ENCODE measurements around the gene OR5K1. TPM values are rescaled to one million over a fixed set of nuclear protein-coding genes. Genes with fewer than 3 reads are reported as not detected.
A peak's percentile ranks its signal among the peaks of the same experiment; 100 is the strongest.

The OR5K1 gene
- total RNA-seq, 1 experiment from 2014 or later = not detected

DNA sequence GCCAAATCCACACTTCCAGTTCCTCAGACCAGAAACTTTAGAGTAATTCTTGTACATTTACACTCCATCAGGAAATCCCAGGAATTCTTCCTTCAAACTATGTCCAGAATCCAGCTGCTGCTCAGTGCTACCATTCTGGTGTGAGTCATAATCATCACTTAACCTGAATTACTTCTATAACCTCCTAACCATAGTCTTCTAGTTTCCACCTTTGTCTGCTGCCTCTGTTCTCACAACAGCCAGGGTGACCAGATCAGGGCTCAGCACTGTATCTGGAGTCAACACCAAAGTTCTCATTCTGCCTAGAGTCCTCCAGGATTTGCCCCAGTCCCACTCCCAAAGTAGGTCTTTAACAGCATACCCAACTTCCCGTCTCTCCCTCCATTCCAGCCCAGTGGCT lies 56.4 kb downstream of the OR5K1 start:
- in situ Hi-C loops (cut with HindIII; ENCODE audit: low pct_unique_long_range_greater_than_20kb, low sequenced_read_pairs) (no loop called here), intact Hi-C loops (cut with micrococcal nuclease; ENCODE audit: unreplicated experiment) (no loop called here)
- no peaks in the 10 kb centered on the region for H3K9me3 ChIP-seq (ENCODE audit: control insufficient read depth, insufficient read depth, low read depth, low read length)
- no peaks in the 10 kb centered on the region for H3K27me3 ChIP-seq (ENCODE audit: control insufficient read depth, insufficient read depth, low read length)
- no peak for DNase-seq (ENCODE audit: low read depth, low spot score)
- H3K27ac ChIP-seq (ENCODE audit: low read length) = no peak overlapping the region
- POLR2A ChIA-PET = no interaction called here
- H3K4me1 ChIP-seq (ENCODE audit: control insufficient read depth, insufficient read depth, low read length) = peaks cover 13% of the 10 kb centered on the region
- CTCF ChIA-PET = no interaction called here
- ATAC-seq = no peak
- TF ChIP-seq, protein P1, sequence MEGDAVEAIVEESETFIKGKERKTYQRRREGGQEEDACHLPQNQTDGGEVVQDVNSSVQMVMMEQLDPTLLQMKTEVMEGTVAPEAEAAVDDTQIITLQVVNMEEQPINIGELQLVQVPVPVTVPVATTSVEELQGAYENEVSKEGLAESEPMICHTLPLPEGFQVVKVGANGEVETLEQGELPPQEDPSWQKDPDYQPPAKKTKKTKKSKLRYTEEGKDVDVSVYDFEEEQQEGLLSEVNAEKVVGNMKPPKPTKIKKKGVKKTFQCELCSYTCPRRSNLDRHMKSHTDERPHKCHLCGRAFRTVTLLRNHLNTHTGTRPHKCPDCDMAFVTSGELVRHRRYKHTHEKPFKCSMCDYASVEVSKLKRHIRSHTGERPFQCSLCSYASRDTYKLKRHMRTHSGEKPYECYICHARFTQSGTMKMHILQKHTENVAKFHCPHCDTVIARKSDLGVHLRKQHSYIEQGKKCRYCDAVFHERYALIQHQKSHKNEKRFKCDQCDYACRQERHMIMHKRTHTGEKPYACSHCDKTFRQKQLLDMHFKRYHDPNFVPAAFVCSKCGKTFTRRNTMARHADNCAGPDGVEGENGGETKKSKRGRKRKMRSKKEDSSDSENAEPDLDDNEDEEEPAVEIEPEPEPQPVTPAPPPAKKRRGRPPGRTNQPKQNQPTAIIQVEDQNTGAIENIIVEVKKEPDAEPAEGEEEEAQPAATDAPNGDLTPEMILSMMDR (IDR thresholded peaks at IDR 0.05) = no peak
- no TSS peak for BruUV-seq (replicated peaks)
- no peak overlapping the region for H3K4me3 ChIP-seq (ENCODE audit: low read depth in 2 of 2, low read length in 2 of 2)
- peaks cover 60% of the 10 kb centered on the region for H3K36me3 ChIP-seq (ENCODE audit: control insufficient read depth, insufficient read depth, low read length)

DNA sequence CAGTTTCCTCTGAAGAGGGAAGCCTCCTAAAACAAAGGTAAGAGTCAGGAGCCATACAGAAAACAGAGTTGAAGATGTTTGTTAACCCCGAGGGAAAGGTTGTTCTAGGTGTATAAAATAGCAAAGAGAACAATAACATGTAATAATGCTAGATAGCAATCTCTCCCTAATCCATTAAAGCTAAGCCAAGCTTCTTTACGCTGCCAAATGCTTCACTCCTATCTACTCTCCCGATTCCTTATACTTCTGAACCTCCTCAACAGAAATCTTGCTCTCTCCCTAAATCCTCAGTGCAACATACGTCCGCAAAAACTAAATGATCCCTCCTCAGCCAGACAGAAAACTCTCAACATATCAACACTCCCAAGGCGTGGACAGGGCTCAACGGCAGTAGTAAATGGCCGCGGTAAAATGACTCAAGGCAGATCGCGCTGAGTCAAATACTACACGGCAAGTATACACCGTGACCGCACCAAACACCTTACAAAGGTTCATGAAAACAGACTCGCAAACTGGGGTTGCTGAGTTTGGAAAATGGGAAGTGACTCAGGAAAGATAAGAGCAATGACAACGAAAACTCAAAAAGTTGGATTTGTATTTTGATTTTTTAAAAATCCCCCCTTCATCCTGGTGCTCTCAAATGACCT lies 59.0 kb downstream of the OR5K1 start:
- BruUV-seq (replicated peaks) = TSS peak; percentile 89
- in situ Hi-C loops (cut with HindIII; ENCODE audit: low pct_unique_long_range_greater_than_20kb, low sequenced_read_pairs) = no loop called here
- peak; percentile 20 for DNase-seq (ENCODE audit: low read depth, low spot score)
- intact Hi-C loops (cut with micrococcal nuclease; ENCODE audit: unreplicated experiment) = no loop called here
- H3K4me3 ChIP-seq (ENCODE audit: low read depth in 2 of 2, low read length in 2 of 2) = peak overlapping the region; percentile 77 to 98
- CTCF ChIA-PET = no interaction called here
- no peaks in the 10 kb centered on the region for H3K27me3 ChIP-seq (ENCODE audit: control insufficient read depth, insufficient read depth, low read length)
- H3K36me3 ChIP-seq (ENCODE audit: control insufficient read depth, insufficient read depth, low read length) = peaks cover 41% of the 10 kb centered on the region
- H3K27ac ChIP-seq (ENCODE audit: low read length) = peak overlapping the region; percentile 92
- H3K9me3 ChIP-seq (ENCODE audit: control insufficient read depth, insufficient read depth, low read depth, low read length) = no peaks in the 10 kb centered on the region
- H3K4me1 ChIP-seq (ENCODE audit: control insufficient read depth, insufficient read depth, low read length) = peaks cover 13% of the 10 kb centered on the region
- POLR2A ChIA-PET = no interaction called here
- ATAC-seq = peak; percentile 66
- TF ChIP-seq POLR2AphosphoS5 (IDR thresholded peaks at IDR 0.05; ENCODE audit: low read depth, low read length) = no peak
- TF ChIP-seq SIN3A (IDR thresholded peaks at IDR 0.05; ENCODE audit: borderline replicate concordance, insufficient read depth, low read depth, low read length) = 0 out of 2 replicates have a peak, but pooled peaks have one; percentile 28

Other genes with a start within 250 kb of the OR5K1 start
- not detected for gene OR5H6, start 199.0 kb upstream of the OR5K1 start, total RNA-seq (2021; ENCODE audit: unreplicated experiment)
- not detected for gene OR5H2, start 180.7 kb upstream of the OR5K1 start, total RNA-seq (2021; ENCODE audit: unreplicated experiment)
- not detected for gene OR5K4, start 109.3 kb upstream of the OR5K1 start, total RNA-seq (2021; ENCODE audit: unreplicated experiment)
- gene OR5K3, start 72.5 kb upstream of the OR5K1 start, total RNA-seq (2021; ENCODE audit: unreplicated experiment) = not detected
- gene OR5K2, start 34.5 kb downstream of the OR5K1 start, total RNA-seq (2021; ENCODE audit: unreplicated experiment) = not detected
- gene CLDND1, start 59.7 kb downstream of the OR5K1 start, total RNA-seq (2021; ENCODE audit: unreplicated experiment) = 77.3 TPM
- gene GPR15, start 68.8 kb downstream of the OR5K1 start, total RNA-seq (2021; ENCODE audit: unreplicated experiment) = not detected
- gene CPOX, start 130.4 kb downstream of the OR5K1 start, total RNA-seq (2021; ENCODE audit: unreplicated experiment) = 14.7 TPM

Measured in Panc1 (cell line).